GM12801 (cell line): ENCODE results near the gene NDC1.

ENCODE experiments used
- CTCF ChIP-seq: IDR thresholded peaks from one replicate; pipeline ENCODE4 v1.5.1; 2011; ENCODE audit warnings: control low read depth; ENCODE audit not compliant: insufficient read length; ENCODE audit errors: extremely low read depth

Gene NDC1

DNA sequence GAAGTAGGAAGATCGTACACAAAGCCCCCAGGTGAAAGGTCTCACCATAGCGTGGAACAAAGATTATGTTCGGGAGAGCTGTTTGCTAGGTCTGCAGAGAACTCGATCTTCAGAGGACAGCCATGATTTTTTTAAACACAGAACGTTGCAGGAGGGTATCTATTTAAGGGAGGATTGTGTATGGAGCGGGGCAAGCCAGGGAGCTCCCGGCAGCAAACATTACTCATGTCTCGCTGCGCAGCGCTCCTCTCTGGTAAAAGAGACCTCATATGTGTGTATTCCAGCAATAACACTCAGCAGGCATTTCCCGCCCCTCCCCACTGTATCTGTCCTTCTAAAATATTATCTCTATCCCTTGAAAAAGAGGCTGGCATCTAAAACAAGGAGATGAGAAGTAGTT is 101.8 kb downstream of the NDC1 start:
- no peak for TF ChIP-seq CTCF

GRCh38 chr1:53735681-53736080 is 102.4 kb downstream of the NDC1 start:
- no peak for TF ChIP-seq CTCF

DNA sequence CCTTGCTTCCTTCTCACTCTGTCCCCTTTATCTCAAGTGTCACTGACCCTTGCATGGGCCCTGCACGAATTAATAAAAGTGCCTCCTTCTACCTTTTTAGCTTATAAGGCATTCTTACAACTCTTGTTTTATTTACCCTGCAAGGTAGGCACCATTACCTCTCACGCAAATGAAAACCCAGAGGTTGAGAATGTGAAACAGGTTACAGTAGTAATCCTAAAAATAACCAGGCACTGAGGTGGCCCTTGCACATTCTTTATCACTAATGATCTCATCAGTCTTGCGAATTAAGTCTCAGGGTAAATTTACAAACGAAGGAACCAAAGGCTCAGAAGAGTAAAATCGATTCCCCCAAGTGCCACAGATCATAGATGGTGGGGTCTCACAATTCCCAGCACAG is 102.8 kb downstream of the NDC1 start:
- no peak for TF ChIP-seq CTCF

DNA sequence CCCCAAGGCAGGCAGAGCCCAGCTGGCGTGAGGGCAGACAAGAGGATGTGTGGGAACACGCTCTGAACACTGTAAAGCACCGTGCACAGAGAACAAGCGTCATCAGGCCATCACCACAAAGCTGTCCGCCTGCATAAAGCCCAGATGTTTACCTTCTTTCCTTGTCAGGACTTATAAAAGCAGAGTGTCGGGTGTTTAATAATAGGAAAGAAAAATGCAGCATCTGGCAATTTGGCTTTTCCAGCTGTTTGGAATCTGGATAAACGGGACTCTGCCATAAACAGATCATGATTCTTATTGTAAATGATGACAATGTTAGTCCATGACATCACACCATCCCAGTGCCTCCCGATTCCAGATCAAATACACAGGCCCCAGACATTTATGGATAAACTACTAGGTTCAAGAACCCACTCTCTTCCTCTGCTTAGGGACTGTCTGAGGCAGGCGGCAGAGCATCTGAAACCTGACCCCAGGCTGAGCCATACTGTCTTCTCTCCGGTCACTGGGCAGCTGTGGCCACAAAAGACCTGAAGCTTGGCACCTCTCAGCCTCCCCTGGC is 103.4 kb downstream of the NDC1 start:
- TF ChIP-seq CTCF = no peak

DNA sequence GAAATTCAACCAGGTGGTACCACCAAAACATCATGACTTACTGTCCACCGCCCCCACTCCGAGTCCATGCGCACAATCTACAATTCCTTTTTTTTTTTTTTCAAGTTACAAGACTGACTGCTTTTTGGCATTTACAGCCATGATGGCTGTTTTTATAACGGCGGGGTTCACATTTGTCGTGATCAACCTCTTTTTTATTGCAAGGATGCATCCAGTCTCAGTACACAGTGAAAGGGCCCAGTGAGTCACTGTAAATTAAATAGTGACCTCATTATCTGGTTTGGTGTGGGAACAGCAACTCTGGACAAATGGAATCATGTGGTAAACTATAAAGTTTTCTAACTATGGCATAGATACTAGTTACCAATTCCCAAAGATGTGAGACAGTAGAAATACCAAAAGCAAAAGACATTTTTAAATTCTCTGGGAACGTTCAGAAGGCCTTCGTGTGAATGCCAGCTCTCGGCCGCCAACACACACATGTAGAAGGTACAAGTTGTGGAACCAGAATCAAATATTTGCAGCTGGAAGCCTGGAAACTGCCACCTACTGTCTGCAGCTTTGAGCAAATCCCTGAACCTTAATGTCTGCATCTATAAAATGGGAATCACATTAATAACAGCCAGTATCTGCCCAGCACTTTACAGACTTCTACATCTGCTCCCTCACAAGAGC is 104.0 kb downstream of the NDC1 start:
- no peak for TF ChIP-seq CTCF

GRCh38 chr1:53733447-53733931 is 104.6 kb downstream of the NDC1 start:
- TF ChIP-seq CTCF = no peak

- no peak for TF ChIP-seq CTCF
These were observed 105.2 kb downstream of the NDC1 start for GRCh38 chr1:53732912-53733317.
